Measurements from ENCODE around the gene PFKFB4.
"Not testable (repeated sequence)": the region's sequence is repeated elsewhere in the genome, so short reads cannot be mapped to it uniquely, and the experiment has no call there.

The PFKFB4 gene

DNA sequence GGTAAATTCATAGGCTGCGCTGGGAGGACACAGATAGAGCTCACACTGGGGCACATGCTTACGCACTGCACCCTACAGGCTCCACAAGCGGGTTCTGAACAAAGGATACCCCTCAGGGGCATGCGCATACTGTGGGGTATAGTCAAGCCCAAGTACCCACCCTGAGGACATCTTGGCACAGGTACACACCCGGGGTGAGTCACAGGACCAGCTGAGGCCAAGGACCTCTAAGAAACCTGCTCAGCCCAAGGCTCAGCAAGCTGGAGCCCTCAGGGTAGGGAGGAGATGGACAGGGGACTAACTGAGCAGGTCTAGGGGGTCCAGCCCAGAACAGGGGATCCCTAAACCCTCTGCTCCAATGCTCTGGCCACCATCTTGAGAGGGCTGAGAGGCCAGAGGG is 55.9 kb downstream of the PFKFB4 start:
- DNase-seq (ENCODE audit: low read depth, low spot score), result no peak

- no peak for DNase-seq (ENCODE audit: low read depth, low spot score)
These were observed 63.5 kb downstream of the PFKFB4 start for GRCh38 chr3:48493203-48493501.

GRCh38 chr3:48492461-48493202 is 64.0 kb downstream of the PFKFB4 start:
- DNase-seq (ENCODE audit: low read depth, low spot score), result no peak

DNA sequence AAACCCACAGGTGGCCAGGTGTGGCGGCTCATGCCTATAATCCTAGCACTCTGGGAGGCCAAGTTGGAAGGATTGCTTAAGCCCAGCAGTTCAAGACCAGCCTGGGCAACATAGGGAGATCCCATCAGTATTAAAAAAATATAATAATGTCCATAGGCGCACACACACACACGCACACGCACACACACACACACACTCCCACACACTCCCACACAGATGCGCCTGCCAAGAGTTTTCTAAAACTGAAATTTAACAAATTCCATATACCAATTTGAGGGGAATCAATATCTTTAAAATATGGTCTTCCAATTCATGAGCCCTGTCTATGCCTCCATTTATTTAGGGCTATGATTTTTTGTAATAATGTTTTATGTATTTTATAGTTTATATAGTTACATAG is 69.7 kb downstream of the PFKFB4 start:
- no peak for DNase-seq (ENCODE audit: low read depth, low spot score)

DNA sequence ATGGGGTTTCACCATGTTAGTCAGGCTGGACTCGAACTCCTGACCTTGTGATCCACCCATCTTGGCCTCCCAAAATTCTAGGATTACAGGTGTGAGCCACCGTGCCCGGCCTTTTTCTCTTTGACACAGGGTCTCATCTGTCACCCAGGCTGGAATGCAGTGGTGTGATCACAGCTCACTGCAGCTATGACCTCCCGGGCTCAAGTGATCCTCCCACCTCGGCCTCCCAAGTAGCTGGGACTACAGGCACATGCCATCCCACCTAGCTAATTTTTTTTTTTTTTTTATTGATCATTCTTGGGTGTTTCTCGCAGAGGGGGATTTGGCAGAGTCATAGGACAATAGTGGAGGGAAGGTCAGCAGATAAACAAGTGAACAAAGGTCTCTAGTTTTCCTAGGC is 73.8 kb downstream of the PFKFB4 start:
- not testable (repeated sequence) for DNase-seq (ENCODE audit: low read depth, low spot score)

GRCh38 chr3:48480891-48481290 is 75.7 kb downstream of the PFKFB4 start:
- DNase-seq (ENCODE audit: low read depth, low spot score), result not testable (repeated sequence)

DNA sequence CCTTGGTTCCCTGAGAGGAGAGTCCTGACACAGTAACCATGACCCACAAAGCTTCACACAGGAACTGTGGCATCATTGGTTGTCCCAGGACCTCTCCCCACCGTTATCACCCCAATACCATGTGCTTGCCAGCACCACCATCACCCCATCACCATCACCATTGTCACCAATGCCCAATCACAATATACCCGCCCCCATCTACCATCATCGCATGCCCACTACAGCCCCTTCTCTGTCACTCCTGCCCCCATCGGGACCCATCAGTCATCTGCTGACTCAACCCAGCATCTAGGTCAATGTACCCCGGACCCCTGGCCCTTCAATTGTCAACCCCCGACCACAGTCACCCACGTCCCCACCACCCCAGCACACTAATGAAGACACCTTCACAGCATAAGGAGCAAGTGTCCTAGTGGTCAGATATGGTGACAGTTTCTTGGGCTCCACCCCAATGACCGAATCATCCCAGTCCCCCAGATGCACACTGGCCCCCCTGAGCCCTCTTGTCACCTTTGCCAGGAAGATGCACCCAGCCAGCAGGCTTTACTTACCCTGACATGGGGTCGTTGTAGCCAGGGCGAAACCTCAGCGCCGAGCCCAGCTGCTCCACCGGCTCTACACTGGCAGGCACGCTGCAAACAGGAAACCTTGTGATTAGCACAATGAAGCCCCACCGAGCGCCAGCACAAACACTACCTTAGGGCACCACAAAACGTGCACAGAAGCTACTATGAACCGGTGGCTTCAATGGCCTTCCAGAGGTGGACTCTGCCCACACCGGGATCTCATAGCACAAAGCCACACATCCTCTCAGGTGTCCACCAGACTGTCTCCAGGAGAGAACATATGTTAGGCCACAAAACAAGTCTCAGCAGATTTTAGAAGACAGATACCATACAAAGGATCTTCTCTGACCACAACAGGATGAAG is 77.7 kb downstream of the PFKFB4 start:
- no peak for DNase-seq (ENCODE audit: low read depth, low spot score)

- DNase-seq (ENCODE audit: low read depth, low spot score), result no peak
These were observed 78.6 kb downstream of the PFKFB4 start for GRCh38 chr3:48477959-48478520.

DNA sequence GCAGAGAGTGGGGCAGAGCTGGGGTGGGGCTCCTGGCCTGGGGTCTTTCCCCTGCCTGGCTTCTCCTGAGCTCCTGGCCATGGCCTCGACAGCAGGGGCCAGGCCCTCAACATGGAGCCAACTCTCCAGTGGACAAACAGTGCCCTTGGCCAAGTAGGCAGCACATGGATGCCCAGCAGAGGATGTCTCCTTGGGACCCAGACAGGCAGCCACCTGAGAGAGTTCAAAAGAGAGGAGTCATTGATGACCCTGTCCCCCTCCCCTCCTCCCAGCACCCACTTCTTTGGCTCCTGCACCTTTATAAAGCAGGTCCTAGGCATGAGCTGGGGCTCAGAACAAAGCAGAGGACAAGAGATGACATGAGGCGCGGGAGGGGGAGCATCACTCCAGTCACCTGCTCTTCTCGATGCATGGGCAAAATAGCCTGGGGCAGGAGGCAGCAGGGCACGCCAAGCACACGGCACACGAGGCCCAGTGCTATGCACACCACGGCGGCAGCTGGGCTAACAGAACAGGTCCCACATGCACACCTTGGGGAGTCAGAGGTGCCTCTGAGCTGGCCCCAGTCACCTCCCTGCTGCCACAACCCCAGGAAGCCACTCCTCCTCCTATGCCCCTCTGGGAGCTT is 80.1 kb downstream of the PFKFB4 start:
- DNase-seq (ENCODE audit: low read depth, low spot score), result no peak

DNA sequence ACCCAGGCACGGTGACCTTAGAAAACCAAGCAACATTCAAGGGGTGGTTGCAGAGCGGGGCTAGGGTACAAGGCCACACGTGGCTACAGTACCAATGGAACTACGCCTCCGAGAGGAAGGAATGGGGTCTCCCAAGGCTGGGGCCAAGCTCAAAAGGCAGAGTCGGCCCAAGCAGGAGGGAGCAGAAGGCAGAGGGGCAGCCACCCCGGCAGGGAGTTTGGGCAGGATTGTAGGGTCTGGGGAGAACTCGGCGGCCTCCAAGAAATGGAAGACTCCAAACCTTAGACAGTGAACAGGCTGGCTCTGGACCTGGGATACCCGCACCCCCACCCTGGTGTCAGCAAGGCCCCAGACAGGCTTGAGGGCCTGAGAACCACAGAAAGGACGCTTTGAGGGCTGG is 81.4 kb downstream of the PFKFB4 start:
- DNase-seq (ENCODE audit: low read depth, low spot score), result no peak

DNA sequence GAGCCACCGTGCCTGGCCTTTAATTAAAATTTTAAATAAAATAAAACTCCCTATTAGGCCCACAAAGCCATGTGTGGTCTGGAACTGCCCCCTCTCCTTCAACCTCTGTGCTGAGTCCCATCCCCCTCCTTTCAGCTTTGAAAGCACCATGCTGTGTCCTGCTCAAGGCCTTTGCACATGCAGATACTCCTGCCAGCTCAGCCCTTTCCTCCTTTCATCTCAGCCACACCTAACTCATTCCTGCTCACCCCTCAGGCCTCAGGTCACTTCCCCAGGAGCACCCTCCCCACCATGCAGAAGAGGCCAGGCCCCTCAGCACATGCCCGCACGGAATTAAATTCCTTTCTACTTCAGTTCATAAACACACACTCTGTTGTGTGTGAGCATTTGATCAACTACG is 82.0 kb downstream of the PFKFB4 start:
- no peak for DNase-seq (ENCODE audit: low read depth, low spot score)

DNA sequence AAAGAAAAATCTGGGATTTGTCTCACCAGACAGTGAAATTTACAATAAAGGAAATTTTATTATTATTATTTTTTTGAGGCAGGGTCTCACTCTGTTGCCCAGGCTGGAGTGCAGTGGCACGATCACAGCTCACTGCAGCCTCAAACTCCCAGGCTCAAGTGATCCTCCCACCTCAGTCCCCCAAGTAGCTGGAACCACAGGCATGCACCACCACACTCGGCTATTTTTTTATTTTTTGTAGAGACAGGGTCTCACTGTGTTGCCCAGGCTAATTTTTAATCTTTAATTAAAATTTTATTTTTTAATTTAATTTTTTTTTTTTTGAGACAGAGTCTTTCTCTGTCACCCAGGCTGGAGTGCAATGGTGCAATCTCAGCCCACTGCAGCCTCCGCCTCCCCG is 82.6 kb downstream of the PFKFB4 start:
- DNase-seq (ENCODE audit: low read depth, low spot score), result not testable (repeated sequence)

GRCh38 chr3:48473617-48473952 is 83.0 kb downstream of the PFKFB4 start:
- no peak for DNase-seq (ENCODE audit: low read depth, low spot score)

- no peak for DNase-seq (ENCODE audit: low read depth, low spot score)
These were observed 83.5 kb downstream of the PFKFB4 start for GRCh38 chr3:48472923-48473616.

DNA sequence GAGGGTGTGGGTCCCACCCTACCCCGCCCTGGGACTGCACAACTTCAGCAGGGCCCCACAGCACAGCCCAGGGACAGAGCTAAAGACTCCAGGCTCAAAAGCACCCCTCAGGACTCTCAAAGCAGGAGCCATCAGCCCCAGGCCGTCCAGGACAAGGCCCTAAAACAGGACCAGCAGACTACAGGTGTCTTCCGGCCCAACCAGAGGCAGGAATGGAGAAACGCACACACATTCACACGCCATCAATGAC is 84.0 kb downstream of the PFKFB4 start:
- DNase-seq (ENCODE audit: low read depth, low spot score), result no peak

GRCh38 chr3:48470286-48470685 is 86.3 kb downstream of the PFKFB4 start:
- no peak for DNase-seq (ENCODE audit: low read depth, low spot score)

- DNase-seq (ENCODE audit: low read depth, low spot score), result no peak
These were observed 87.3 kb downstream of the PFKFB4 start for GRCh38 chr3:48469046-48469915.

- no peak for DNase-seq (ENCODE audit: low read depth, low spot score)
These were observed 88.3 kb downstream of the PFKFB4 start for GRCh38 chr3:48468329-48468731.
